Activated naive CD4-positive, alpha-beta T cell treated with anti-CD3 and anti-CD28 coated beads for 36 hours (primary cell): ENCODE results near the gene BTBD7. TPM values are rescaled to one million over a fixed set of nuclear protein-coding genes. Genes with fewer than 3 reads are reported as not detected.

ENCODE experiments used
- CTCF ChIA-PET: fragments of 350-600 bp; sonication (Branson Sonifier 250); formaldehyde crosslinking; loops from one replicate; lab custom pipeline; 2021; ENCODE audit warnings: antibody characterized with exemption; lab: Charles Lee
- DNase-seq: peaks from one replicate; pipeline ENCODE4 v3.0.0-alpha.2; 2020
- H3K27ac Mint-ChIP-seq: one replicate; pipeline ENCODE4 v1.8.0; 2021; ENCODE audit warnings: mild to moderate bottlenecking, mixed read lengths
- H3K27me3 Mint-ChIP-seq: one replicate; pipeline ENCODE4 v1.8.0; 2021; ENCODE audit warnings: low read depth, mixed read lengths
- H3K36me3 Mint-ChIP-seq: one replicate; pipeline ENCODE4 v1.8.0; 2021; ENCODE audit warnings: low read depth, mixed read lengths
- H3K4me1 Mint-ChIP-seq: one replicate; pipeline ENCODE4 v1.8.0; 2021; ENCODE audit warnings: low read depth, mixed read lengths
- H3K4me3 Mint-ChIP-seq: one replicate; pipeline ENCODE4 v1.8.0; 2021; ENCODE audit warnings: mild to moderate bottlenecking, moderate library complexity, mixed read lengths
- H3K9me3 Mint-ChIP-seq: one replicate; pipeline ENCODE4 v1.8.0; 2021; ENCODE audit warnings: mixed read lengths
- intact Hi-C: fragments of 100-400 bp; cut with micrococcal nuclease; formaldehyde crosslinking; loops from one replicate; pipeline ENCODE4 v1.15.1; 2023
- total RNA-seq, 2 experiments: library from RNA; stranded (reverse); gene quantifications; one replicate each; pipeline ENCODE4 v1.2.3, GENCODE V29; 2021

BTBD7 gene
- total RNA-seq, 2 experiments from 2014 or later = 7.2 to 7.7 TPM

DNA sequence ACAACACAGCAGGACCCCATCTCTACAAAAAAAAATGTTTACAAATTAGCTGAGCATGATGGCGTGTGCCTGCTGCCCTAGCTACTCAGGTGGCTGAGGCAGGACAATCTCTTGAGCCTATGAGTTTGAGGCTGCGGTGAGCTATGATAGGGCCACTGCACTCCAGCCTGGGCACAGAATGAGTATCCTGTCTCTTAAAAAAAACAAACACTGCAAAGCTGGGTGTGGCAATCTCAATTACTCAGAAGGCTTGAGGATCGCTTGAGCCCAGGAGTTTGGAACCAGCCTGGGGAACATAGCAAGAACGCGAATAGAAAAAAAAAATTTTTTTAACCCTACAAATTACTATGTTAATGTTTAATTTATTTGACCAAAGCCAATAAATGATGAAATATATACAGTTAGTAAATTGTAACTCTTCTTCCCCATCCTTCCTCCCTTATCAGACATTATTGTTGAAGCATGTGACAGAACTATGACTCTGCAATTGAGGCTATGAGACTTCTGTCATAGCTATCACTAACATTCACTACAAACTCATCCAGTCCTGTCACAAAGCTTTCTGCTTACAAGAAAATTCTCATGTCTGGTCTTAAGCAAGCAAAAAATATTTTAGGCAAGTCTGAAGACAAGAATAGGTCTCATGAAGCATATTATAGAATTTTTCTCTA is 9.8 kb downstream of the BTBD7 start:
- H3K9me3 Mint-ChIP-seq = no peaks in the 10 kb centered on the region
- no peak overlapping the region for H3K27ac Mint-ChIP-seq
- no peaks in the 10 kb centered on the region for H3K27me3 Mint-ChIP-seq
- no peak overlapping the region for H3K4me3 Mint-ChIP-seq
- no peak for DNase-seq
- CTCF ChIA-PET = no interaction called here
- peaks cover 43% of the 10 kb centered on the region for H3K4me1 Mint-ChIP-seq
- intact Hi-C loops = no loop called here
- H3K36me3 Mint-ChIP-seq = peaks cover 5% of the 10 kb centered on the region

GRCh38 chr14:93320489-93320888 is 12.3 kb downstream of the BTBD7 start:
- H3K4me1 Mint-ChIP-seq = peaks cover 37% of the 10 kb centered on the region
- intact Hi-C loops = no loop called here
- H3K27me3 Mint-ChIP-seq = no peaks in the 10 kb centered on the region
- no peak overlapping the region for H3K27ac Mint-ChIP-seq
- H3K4me3 Mint-ChIP-seq = no peak overlapping the region
- no peaks in the 10 kb centered on the region for H3K9me3 Mint-ChIP-seq
- DNase-seq = no peak
- peaks cover 7% of the 10 kb centered on the region for H3K36me3 Mint-ChIP-seq
- CTCF ChIA-PET = no interaction called here

- Mint-ChIP-seq H3K9me3 (no peaks in the 10 kb centered on the region), H3K4me1 (peaks cover 37% of the 10 kb centered on the region), H3K27ac (peak overlapping the region; percentile 47), H3K36me3 (peaks cover 7% of the 10 kb centered on the region), H3K27me3 (no peaks in the 10 kb centered on the region), H3K4me3 (no peak overlapping the region)
- DNase-seq = no peak
- CTCF ChIA-PET = no interaction called here
- intact Hi-C loops = no loop called here
Measured at GRCh38 chr14:93319958-93320357, 12.9 kb downstream of the BTBD7 start.

DNA sequence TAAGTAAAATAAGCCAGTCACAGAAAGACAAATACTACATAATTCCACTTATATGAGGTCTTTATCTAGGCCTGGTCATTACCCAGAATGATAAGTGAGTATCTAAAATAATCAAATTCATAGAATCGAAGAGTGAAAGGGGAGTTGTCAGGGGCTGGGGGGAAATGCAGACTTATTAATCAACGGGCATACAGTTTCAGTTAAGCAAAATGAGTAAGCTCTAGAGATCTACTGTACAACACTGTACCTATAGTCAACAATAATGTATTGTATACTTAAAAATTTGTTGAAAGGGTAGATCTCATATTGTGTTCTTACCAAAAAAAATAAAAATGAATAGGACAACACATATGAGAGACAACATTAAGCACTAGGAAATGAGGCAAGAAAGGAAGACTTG is 13.3 kb downstream of the BTBD7 start:
- no peaks in the 10 kb centered on the region for H3K27me3 Mint-ChIP-seq
- no peaks in the 10 kb centered on the region for H3K9me3 Mint-ChIP-seq
- peaks cover 33% of the 10 kb centered on the region for H3K4me1 Mint-ChIP-seq
- intact Hi-C loops = no loop called here
- H3K27ac Mint-ChIP-seq = no peak overlapping the region
- no peak overlapping the region for H3K4me3 Mint-ChIP-seq
- CTCF ChIA-PET = no interaction called here
- DNase-seq = no peak
- peaks cover 6% of the 10 kb centered on the region for H3K36me3 Mint-ChIP-seq

DNA sequence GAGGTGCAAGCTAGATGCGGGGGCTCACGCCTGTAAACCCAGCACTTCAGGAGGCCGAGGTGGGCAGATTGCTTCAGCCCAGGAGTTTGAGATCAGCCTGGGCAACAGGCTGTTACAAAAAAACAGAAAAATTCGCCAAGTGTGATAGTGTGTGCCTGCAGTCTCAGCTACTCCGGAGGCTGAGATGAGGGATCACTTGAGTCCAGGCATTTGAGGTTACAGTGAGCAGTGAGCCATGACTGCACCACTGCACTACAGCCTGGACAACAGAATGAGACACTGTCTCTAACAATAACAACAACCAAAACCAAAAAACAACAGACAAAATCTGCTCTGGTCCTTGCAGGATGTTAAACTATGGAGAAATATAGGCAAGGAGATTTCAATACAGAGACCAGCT is 13.9 kb downstream of the BTBD7 start:
- peaks cover 32% of the 10 kb centered on the region for H3K4me1 Mint-ChIP-seq
- no peaks in the 10 kb centered on the region for H3K27me3 Mint-ChIP-seq
- DNase-seq = no peak
- intact Hi-C loops = no loop called here
- no peak overlapping the region for H3K4me3 Mint-ChIP-seq
- no peak overlapping the region for H3K27ac Mint-ChIP-seq
- H3K36me3 Mint-ChIP-seq = peaks cover 6% of the 10 kb centered on the region
- H3K9me3 Mint-ChIP-seq = no peaks in the 10 kb centered on the region
- CTCF ChIA-PET = interaction anchor here (0.7 to 1.0 kb wide), 2 partner anchors 11 to 112 kb away, joined by 3 read pairs; partner anchors contain the start of genes GON7 and UBR7

- CTCF ChIA-PET = interaction anchor here (0.6 to 1.0 kb wide), 3 partner anchors 11 to 120 kb away, joined by 3 read pairs; partner anchors contain the start of genes GON7 and UBR7
- intact Hi-C loops = no loop called here
- no peak overlapping the region for H3K27ac Mint-ChIP-seq
Measured at GRCh38 chr14:93317875-93318807, 14.7 kb downstream of the BTBD7 start.

DNA sequence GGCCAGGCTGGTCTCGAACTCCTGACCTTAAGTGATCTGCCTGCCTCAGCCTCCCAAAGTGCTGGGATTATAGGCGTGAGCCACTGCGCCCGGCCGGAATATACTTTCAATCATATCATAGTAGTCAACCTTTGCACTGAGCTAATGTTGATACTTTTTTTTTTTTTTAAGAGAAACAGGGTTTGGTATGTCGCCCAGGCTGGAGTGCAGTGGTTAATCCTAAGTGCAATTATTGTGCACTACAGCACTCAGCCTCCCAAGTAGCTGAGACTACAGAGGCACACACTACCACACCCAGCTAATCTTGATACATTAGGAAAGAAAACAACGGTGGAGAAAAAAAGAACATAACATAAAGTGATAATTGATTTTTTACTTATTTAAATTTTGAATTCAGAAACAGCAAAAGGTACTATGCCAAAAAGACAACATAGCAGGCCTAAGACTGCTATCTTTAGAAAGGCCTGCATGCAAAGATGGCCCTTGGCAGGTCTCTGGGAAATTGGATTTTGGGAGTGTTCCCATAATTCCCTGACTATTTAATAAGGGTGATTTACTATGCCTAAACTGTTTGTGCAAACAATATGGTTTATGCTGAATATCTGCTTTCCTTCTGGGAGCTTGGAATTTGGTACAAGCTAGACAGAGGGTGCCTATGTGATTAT is 15.5 kb downstream of the BTBD7 start:
- H3K4me1 Mint-ChIP-seq = peaks cover 32% of the 10 kb centered on the region
- H3K9me3 Mint-ChIP-seq = no peaks in the 10 kb centered on the region
- peaks cover 6% of the 10 kb centered on the region for H3K36me3 Mint-ChIP-seq
- H3K27ac Mint-ChIP-seq = no peak overlapping the region
- no peaks in the 10 kb centered on the region for H3K27me3 Mint-ChIP-seq
- CTCF ChIA-PET = interaction anchor here (0.6 kb wide), 1 partner anchor 119 kb away, joined by 3 read pairs; no protein-coding TSS in a partner anchor
- no peak overlapping the region for H3K4me3 Mint-ChIP-seq
- no peak for DNase-seq
- intact Hi-C loops = no loop called here

More at GRCh38 chr14:93317875-93318807, 14.7 kb downstream of the BTBD7 start:
- Mint-ChIP-seq H3K4me1 (peaks cover 32% of the 10 kb centered on the region), H3K4me3 (no peak overlapping the region), H3K27me3 (no peaks in the 10 kb centered on the region), H3K36me3 (peaks cover 6% of the 10 kb centered on the region), H3K9me3 (no peaks in the 10 kb centered on the region)
- no peak for DNase-seq

DNA sequence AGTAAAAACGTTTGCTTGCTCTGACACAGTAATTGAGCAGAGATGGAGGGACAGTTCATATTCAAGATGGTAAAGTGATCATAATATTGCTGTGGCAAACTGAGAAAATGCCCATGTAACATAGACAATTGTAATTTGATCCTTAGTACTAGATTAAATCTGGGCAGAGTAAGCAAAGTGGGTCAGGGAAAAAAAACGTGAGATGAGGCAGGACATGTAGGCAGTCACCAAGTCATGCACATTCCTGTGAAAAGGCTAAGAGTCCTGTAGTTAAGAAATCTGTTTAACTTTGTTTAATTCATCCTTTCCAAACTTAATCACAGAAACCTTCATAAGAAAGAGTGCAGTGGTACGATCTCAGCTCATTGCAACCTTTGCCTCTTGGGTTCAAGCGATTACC is 16.1 kb downstream of the BTBD7 start:
- intact Hi-C loops = no loop called here
- Mint-ChIP-seq H3K4me3 (no peak overlapping the region), H3K4me1 (peaks cover 33% of the 10 kb centered on the region), H3K27me3 (no peaks in the 10 kb centered on the region), H3K27ac (no peak overlapping the region), H3K9me3 (no peaks in the 10 kb centered on the region), H3K36me3 (peaks cover 4% of the 10 kb centered on the region)
- DNase-seq = no peak
- CTCF ChIA-PET = no interaction called here

GRCh38 chr14:93315575-93315974 is 17.3 kb downstream of the BTBD7 start:
- Mint-ChIP-seq H3K4me1 (peaks cover 31% of the 10 kb centered on the region), H3K27me3 (no peaks in the 10 kb centered on the region), H3K27ac (no peak overlapping the region), H3K36me3 (peaks cover 3% of the 10 kb centered on the region), H3K4me3 (no peak overlapping the region), H3K9me3 (no peaks in the 10 kb centered on the region)
- no peak for DNase-seq
- intact Hi-C loops = no loop called here
- CTCF ChIA-PET = interaction anchor here (0.7 kb wide), 1 partner anchor 12 kb away, joined by 3 read pairs; no protein-coding TSS in a partner anchor

- Mint-ChIP-seq H3K36me3 (no peaks in the 10 kb centered on the region), H3K27me3 (no peaks in the 10 kb centered on the region), H3K27ac (no peak overlapping the region), H3K9me3 (no peaks in the 10 kb centered on the region), H3K4me3 (no peak overlapping the region), H3K4me1 (peaks cover 19% of the 10 kb centered on the region)
- intact Hi-C loops = no loop called here
- DNase-seq = no peak
- CTCF ChIA-PET = no interaction called here
Measured at GRCh38 chr14:93311082-93311481, 21.8 kb downstream of the BTBD7 start.

GRCh38 chr14:93309427-93309966 is 23.3 kb downstream of the BTBD7 start:
- Mint-ChIP-seq H3K9me3 (no peaks in the 10 kb centered on the region), H3K4me1 (peaks cover 19% of the 10 kb centered on the region), H3K27ac (no peak overlapping the region), H3K4me3 (no peak overlapping the region), H3K36me3 (no peaks in the 10 kb centered on the region), H3K27me3 (no peaks in the 10 kb centered on the region)
- intact Hi-C loops = no loop called here
- no peak for DNase-seq
- CTCF ChIA-PET = interaction anchor here (0.6 kb wide), 1 partner anchor 33 kb away, joined by 6 read pairs; no protein-coding TSS in a partner anchor
